RWPE1 (cell line): ENCODE data around the gene MAPK13.

Experiments
- CTCF ChIA-PET: fragments of 350-600 bp; sonication (Branson Sonifier 250); formaldehyde crosslinking; extraction: SDS; loops from one replicate; lab custom pipeline; 2021; lab: Yijun Ruan, JAX
- POLR2A ChIA-PET: fragments of 400-600 bp; formaldehyde crosslinking; extraction: SDS; loops from one replicate; lab custom pipeline; 2020; ENCODE audit warnings: antibody characterized with exemption; ENCODE audit not compliant: low non-redundant PET; lab: Yijun Ruan, JAX
- DNase-seq: peaks from one replicate; pipeline ENCODE4 v3.0.0; 2012; ENCODE audit warnings: low spot score
- H3K27ac ChIP-seq: fragments of 450-650 bp; 2 replicates; pipeline ENCODE4 v1.5.1; 2017
- TF ChIP-seq, protein P1 (sequence below): fragments of 450-650 bp; conservative IDR thresholded peaks from 2 replicates; pipeline ENCODE4 v1.5.1; 2017; ENCODE audit warnings: low read depth, mild to moderate bottlenecking

Gene MAPK13

DNA sequence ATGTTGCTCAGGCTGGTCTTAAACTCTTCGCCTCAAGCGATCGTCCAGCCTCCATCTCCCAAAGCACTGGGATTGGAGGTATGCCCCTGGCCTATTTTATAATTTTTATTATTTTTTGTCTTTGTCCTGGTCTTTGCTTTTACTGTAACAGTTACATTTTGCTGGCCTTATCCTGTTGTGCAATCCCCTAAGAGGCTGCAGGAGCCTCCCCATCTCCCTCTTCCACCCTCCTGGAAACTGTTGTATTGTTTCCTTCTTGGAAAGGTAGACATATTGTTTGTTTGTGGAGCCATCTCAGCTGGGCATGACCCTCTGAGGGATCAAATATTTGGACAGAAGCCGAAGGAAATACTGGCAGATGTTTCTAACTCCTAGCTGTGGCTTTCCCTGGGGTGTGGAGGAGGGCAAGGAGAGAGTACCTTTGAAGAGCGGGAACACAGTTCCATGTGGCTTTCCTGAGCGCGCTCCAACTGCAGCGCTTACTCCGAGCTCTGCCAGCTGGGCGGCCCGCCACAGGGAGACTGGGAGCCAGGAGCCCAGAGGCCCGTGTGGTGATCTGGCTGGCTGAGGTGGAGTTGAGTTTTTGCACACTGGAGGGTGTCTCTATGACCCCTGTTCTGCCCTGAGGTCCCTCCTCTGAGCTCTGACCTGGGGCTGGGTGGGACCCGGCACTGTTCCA is 4.9 kb downstream of the MAPK13 start:
- ChIA-PET POLR2A (no interaction called here), CTCF (interaction anchor here (0.6 kb wide), 1 partner anchor 155 kb away, joined by 3 read pairs; no protein-coding TSS in a partner anchor)
- TF ChIP-seq, protein P1, sequence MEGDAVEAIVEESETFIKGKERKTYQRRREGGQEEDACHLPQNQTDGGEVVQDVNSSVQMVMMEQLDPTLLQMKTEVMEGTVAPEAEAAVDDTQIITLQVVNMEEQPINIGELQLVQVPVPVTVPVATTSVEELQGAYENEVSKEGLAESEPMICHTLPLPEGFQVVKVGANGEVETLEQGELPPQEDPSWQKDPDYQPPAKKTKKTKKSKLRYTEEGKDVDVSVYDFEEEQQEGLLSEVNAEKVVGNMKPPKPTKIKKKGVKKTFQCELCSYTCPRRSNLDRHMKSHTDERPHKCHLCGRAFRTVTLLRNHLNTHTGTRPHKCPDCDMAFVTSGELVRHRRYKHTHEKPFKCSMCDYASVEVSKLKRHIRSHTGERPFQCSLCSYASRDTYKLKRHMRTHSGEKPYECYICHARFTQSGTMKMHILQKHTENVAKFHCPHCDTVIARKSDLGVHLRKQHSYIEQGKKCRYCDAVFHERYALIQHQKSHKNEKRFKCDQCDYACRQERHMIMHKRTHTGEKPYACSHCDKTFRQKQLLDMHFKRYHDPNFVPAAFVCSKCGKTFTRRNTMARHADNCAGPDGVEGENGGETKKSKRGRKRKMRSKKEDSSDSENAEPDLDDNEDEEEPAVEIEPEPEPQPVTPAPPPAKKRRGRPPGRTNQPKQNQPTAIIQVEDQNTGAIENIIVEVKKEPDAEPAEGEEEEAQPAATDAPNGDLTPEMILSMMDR, result no peak
- no peak overlapping the region for H3K27ac ChIP-seq
- DNase-seq, result no peak

DNA sequence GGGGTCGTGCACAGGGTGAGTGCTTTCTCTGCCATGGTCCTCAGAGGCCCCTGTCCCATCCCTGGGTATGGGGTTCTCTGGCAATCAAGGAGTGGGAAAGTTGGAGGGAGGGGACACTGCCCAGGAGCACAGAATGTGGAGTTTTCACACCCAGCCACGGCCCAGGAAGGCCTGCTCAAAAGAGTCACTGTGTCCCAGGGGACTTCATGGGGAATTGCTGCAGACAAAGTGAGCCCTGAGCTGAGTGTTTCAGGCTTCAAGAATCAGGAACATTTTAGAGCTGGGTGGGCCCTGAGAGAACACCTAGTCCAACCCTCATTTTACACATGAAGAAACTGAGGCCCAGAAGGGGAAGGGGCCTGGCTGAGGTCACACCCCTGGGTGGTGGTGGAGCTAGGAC is 5.7 kb downstream of the MAPK13 start:
- CTCF ChIA-PET, result interaction anchor here (0.6 to 0.8 kb wide), 2 partner anchors 108 to 154 kb away, joined by 3 read pairs; partner anchors contain the start of gene MAPK14

DNA sequence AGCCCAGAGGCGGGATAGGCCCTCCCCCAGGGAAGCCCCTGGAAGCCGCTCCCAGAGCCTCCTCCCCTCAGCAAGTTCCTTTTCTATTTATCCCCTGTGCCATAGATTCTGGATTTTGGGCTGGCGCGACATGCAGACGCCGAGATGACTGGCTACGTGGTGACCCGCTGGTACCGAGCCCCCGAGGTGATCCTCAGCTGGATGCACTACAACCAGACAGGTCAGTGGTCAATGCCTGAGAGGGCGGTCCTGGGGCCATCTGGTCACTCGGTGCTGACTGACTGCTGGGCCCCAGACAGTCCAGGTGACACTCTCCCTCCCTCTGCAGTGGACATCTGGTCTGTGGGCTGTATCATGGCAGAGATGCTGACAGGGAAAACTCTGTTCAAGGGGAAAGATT is 6.2 kb downstream of the MAPK13 start:
- no peak overlapping the region for H3K27ac ChIP-seq
- ChIA-PET CTCF (interaction anchor here (0.8 kb wide), 1 partner anchor 109 kb away, joined by 3 read pairs; the partner anchor contains the start of gene MAPK14), POLR2A (no interaction called here)
- DNase-seq, result no peak
- TF ChIP-seq, protein P1, result no peak

More for the DNA sequence above, 5.7 kb downstream of the MAPK13 start:
- POLR2A ChIA-PET, result no interaction called here
- no peak overlapping the region for H3K27ac ChIP-seq
- TF ChIP-seq, protein P1, result no peak
- no peak for DNase-seq

DNA sequence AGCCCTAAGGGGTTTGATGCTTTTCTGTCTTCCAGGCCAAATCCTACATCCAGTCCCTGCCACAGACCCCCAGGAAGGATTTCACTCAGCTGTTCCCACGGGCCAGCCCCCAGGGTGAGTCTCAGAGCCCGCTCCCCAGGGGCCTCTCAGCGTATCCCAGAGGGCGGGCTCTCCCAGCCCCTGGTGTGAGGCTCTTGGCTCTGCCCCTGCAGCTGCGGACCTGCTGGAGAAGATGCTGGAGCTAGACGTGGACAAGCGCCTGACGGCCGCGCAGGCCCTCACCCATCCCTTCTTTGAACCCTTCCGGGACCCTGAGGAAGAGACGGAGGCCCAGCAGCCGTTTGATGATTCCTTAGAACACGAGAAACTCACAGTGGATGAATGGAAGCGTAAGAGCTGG is 8.4 kb downstream of the MAPK13 start:
- TF ChIP-seq, protein P1, result no peak
- H3K27ac ChIP-seq, result no peak overlapping the region
- ChIA-PET POLR2A (no interaction called here), CTCF (interaction anchor here (0.8 kb wide), 1 partner anchor 12 kb away, joined by 8 read pairs; no protein-coding TSS in a partner anchor)
- DNase-seq, result no peak

DNA sequence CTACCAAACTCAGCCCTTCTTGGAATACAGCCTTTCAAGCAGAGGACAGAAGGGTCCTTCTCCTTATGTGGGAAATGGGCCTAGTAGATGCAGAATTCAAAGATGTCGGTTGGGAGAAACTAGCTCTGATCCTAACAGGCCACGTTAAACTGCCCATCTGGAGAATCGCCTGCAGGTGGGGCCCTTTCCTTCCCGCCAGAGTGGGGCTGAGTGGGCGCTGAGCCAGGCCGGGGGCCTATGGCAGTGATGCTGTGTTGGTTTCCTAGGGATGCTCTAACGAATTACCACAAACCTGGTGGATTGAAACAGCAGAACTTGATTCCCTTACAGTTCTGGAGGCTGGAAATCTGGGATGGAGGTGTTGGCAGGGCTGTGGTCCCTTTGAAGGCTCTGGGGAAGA is 9.1 kb downstream of the MAPK13 start:
- TF ChIP-seq, protein P1, result no peak
- H3K27ac ChIP-seq, result no peak overlapping the region
- POLR2A ChIA-PET, result no interaction called here
- DNase-seq, result no peak
- CTCF ChIA-PET, result interaction anchor here (0.8 kb wide), 1 partner anchor 11 kb away, joined by 8 read pairs; no protein-coding TSS in a partner anchor

DNA sequence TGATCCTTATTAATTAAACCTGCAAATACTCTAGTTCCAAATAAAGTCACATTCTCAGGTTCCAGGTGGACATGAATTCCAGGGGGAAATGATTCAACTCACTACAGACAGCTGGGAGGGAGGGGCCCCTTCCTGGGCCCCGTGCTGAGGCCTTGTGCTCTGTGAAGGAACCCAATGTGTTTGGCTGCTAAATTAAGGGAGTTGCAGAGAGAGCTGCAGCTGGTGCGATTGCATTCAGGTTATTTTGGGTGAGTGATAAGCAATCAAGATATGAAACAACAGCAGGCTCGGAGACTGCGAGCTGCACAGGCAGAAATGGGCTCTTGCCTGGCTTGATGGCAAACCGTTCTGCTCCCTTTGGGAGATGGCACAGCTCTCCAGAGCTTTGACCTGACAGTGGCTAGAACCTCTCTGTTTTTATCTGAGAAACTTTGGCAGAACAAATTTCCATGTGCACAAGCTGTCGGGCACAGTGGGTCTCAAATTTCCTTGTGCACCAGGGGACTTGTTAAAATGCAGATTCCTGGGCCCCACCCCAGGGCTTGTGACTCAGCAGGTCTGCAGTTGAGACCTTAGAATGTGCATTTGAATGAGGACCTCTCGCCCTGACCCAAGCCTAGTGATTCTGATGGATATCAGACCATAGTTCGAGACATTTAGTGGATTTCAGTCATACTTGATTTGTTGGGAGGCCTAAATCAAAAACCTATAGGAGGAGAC is 9.8 kb downstream of the MAPK13 start:
- ChIA-PET CTCF (no interaction called here), POLR2A (no interaction called here)
- no peak for DNase-seq
- TF ChIP-seq, protein P1, result no peak
- H3K27ac ChIP-seq, result no peak overlapping the region
